Left colon (tissue), 2 donors: ENCODE measurements around the gene IGBP1. TPM values are rescaled to one million over a fixed set of nuclear protein-coding genes. Genes with fewer than 3 reads are reported as not detected.
"Not testable (repeated sequence)": the region's sequence is repeated elsewhere in the genome, so short reads cannot be mapped to it uniquely, and the experiment has no call there.

Source experiments
- ATAC-seq: fragments of 200-7000 bp; cut with Tn5 transposase; one replicate; pipeline ENCODE4 v1.9.1; 2020; ENCODE audit warnings: mild to moderate bottlenecking, moderate library complexity
- DNase-seq, 2 donors: peaks; one replicate each; pipeline ENCODE4 v3.0.0-alpha.2; 2020
- intact Hi-C, 2 donors: fragments of 100-400 bp; cut with DNase I in 1 of 2; cut with micrococcal nuclease in 1 of 2; formaldehyde crosslinking; loops; one replicate each; pipeline versions ENCODE4 v1.11.2 to v1.14.0; 2022; cut with DNase I, micrococcal nuclease
- total RNA-seq, 2 donors: library from RNA; stranded (reverse); fragmentation: NEBNext Ultra II Directional; extraction: Animal tissue kit (Norgen Biotek cat#: 25700); gene quantifications; one replicate each; pipeline ENCODE4 v1.2.1, GENCODE V29; 2021
- donor health status: DM: no; HTN: no; CAD: no.
- donor health status: DM: yes; HTN: yes; CAD: no.

IGBP1 gene
- total RNA-seq, 2 donors from 2014 or later, result 64.0 to 85.0 TPM

- intact Hi-C loops, result loop anchor here in 1 of 2 donors (10.0 kb wide), 1 partner anchor 286 kb away; the partner anchor contains the start of gene GDPD2
- DNase-seq (no peak), ATAC-seq (no peak)
These were observed 5.4 kb downstream of the IGBP1 start for GRCh38 chrX:70138622-70139021.

GRCh38 chrX:70139736-70140135 lies 6.5 kb downstream of the IGBP1 start:
- intact Hi-C loops, result loop anchor here in 1 of 2 donors (10.0 kb wide), 1 partner anchor 285 kb away; the partner anchor contains the start of gene GDPD2
- no peak for ATAC-seq
- DNase-seq, result no peak

- DNase-seq (no peak), ATAC-seq (no peak)
- intact Hi-C loops, result no loop called here
These were observed 8.1 kb downstream of the IGBP1 start for GRCh38 chrX:70141373-70141772.

- intact Hi-C loops, result no loop called here
- ATAC-seq (no peak), DNase-seq (no peak)
These were observed 33.6 kb downstream of the IGBP1 start for GRCh38 chrX:70166601-70167590.

- intact Hi-C loops, result no loop called here
- DNase-seq, result no peak
- ATAC-seq, result no peak
These were observed 35.3 kb downstream of the IGBP1 start for GRCh38 chrX:70168238-70169188.

GRCh38 chrX:70169281-70169680 lies 36.0 kb downstream of the IGBP1 start:
- intact Hi-C loops, result no loop called here
- DNase-seq (no peak), ATAC-seq (no peak)

- intact Hi-C loops, result no loop called here
- DNase-seq (no peak), ATAC-seq (no peak)
These were observed 38.4 kb downstream of the IGBP1 start for GRCh38 chrX:70171624-70172023.

GRCh38 chrX:70172221-70172620 lies 39.0 kb downstream of the IGBP1 start:
- peak; percentile 53 for ATAC-seq
- intact Hi-C loops, result no loop called here
- DNase-seq, result no peak

GRCh38 chrX:70172964-70173363 lies 39.7 kb downstream of the IGBP1 start:
- intact Hi-C loops, result no loop called here
- ATAC-seq (no peak), DNase-seq (no peak)

GRCh38 chrX:70174754-70175153 lies 41.5 kb downstream of the IGBP1 start:
- DNase-seq (no peak), ATAC-seq (no peak)
- intact Hi-C loops, result no loop called here

GRCh38 chrX:70175338-70175737 lies 42.1 kb downstream of the IGBP1 start:
- DNase-seq, result no peak
- intact Hi-C loops, result no loop called here
- ATAC-seq, result no peak

- no peak for ATAC-seq
- intact Hi-C loops, result no loop called here
- no peak for DNase-seq
These were observed 43.8 kb downstream of the IGBP1 start, which contains the start of gene DGAT2L6 for GRCh38 chrX:70176938-70177533. TSS of gene DGAT2L6 (plus strand) at chrX:70177483. CDS start at chrX:70177583, 100 bp downstream.

GRCh38 chrX:70183091-70183490 lies 49.8 kb downstream of the IGBP1 start:
- ATAC-seq (no peak), DNase-seq (no peak)
- intact Hi-C loops, result no loop called here

- ATAC-seq, result no peak
- no peak for DNase-seq
- intact Hi-C loops, result no loop called here
These were observed 57.0 kb downstream of the IGBP1 start for GRCh38 chrX:70190225-70190624.

GRCh38 chrX:70196961-70197720 lies 63.9 kb downstream of the IGBP1 start:
- peak; percentile 81 for ATAC-seq

GRCh38 chrX:70201732-70202131 lies 68.5 kb downstream of the IGBP1 start:
- intact Hi-C loops, result no loop called here
- DNase-seq (no peak), ATAC-seq (no peak)

More at GRCh38 chrX:70196961-70197720, 63.9 kb downstream of the IGBP1 start:
- DNase-seq, result peak; percentile 30 to 60
- intact Hi-C loops, result no loop called here

- DNase-seq (no peak), ATAC-seq (no peak)
- intact Hi-C loops, result no loop called here
These were observed 75.2 kb downstream of the IGBP1 start for GRCh38 chrX:70208479-70208878.

GRCh38 chrX:70209570-70209969 lies 76.3 kb downstream of the IGBP1 start:
- DNase-seq, intact Hi-C loops, ATAC-seq: not testable (repeated sequence)
